Esophagus squamous epithelium (tissue), 5 donors: ENCODE results near the gene SCAPER. TPM values are rescaled to one million over a fixed set of nuclear protein-coding genes. Genes with fewer than 3 reads are reported as not detected.
"Not testable (repeated sequence)": the region's sequence is repeated elsewhere in the genome, so short reads cannot be mapped to it uniquely, and the experiment has no call there.

ENCODE experiments used
- DNase-seq: peaks from one replicate; lab custom pipeline; 2025; lab: John Stamatoyannopoulos, UW
- H3K27ac ChIP-seq, 4 donors: fragments of 200-600 bp; sonication (generic); one replicate each; pipeline ENCODE4 v1.5.1; 2016 to 2019; ENCODE audit warnings: mild to moderate bottlenecking in 1 of 4
- H3K27me3 ChIP-seq, 4 donors: fragments of 200-600 bp; sonication (generic); 1 replicate in 3 of 4; 2 replicates in 1 of 4; pipeline versions ENCODE4 v1.5.1 to v1.6.0; 2017 to 2021; ENCODE audit warnings: antibody characterized with exemption in 1 of 4
- H3K36me3 ChIP-seq, 3 donors: fragments of 200-600 bp; sonication (generic); one replicate each; pipeline ENCODE4 v1.5.1; 2016 to 2019
- H3K4me1 ChIP-seq, 3 donors: fragments of 200-600 bp; sonication (generic); one replicate each; pipeline ENCODE4 v1.5.1; 2017 to 2019
- H3K4me3 ChIP-seq, 4 donors: fragments of 200-600 bp; sonication (generic); 1 replicate in 3 of 4; 2 replicates in 1 of 4; pipeline ENCODE4 v1.5.1; 2016 to 2019; ENCODE audit warnings: mild to moderate bottlenecking in 2 of 4, moderate library complexity in 1 of 4
- H3K9me3 ChIP-seq, 3 donors: fragments of 200-600 bp; sonication (generic); one replicate each; pipeline ENCODE4 v1.5.1; 2016 to 2019
- POLR2A ChIP-seq, 4 donors: fragments of 450-650 bp; IDR thresholded peaks; one replicate each; pipeline ENCODE4 v1.6.1; 2017; ENCODE audit warnings: antibody characterized with exemption in 4 of 4, mild to moderate bottlenecking in 4 of 4, moderate library complexity in 3 of 4
- WGBS, 2 donors: methylation state at CpG; one replicate each; pipeline ENCODE4 v1.1.5; 2018; 5-methylcytosine and 5-hydroxymethylcytosine counted together
- intact Hi-C: fragments of 100-400 bp; cut with DNase I; formaldehyde crosslinking; loops from one replicate; pipeline ENCODE4 v1.15.0; 2022
- total RNA-seq, 4 donors: library from RNA; depleted of rRNA; stranded (reverse); fragments of >200 nt; gene quantifications; one replicate each; pipeline ENCODE4 v1.1.0, GENCODE V29; 2016
- TF ChIP-seq, protein P1 (sequence below), 6 experiments: fragments of 450-650 bp in 4 of 6; fragments of 200-600 bp in 2 of 6; sonication (generic) in 2 of 6; IDR thresholded peaks; one replicate each; pipeline ENCODE4 v1.5.1; 2016 to 2019; ENCODE audit warnings: antibody characterized with exemption in 6 of 6, mild to moderate bottlenecking in 4 of 6, moderate library complexity in 4 of 6
- donor health status: DM: yes; HTN: yes; CAD: no.

The SCAPER gene
- total RNA-seq, 4 donors from 2014 or later, result 18.3 to 30.1 (median 25.3) TPM

DNA sequence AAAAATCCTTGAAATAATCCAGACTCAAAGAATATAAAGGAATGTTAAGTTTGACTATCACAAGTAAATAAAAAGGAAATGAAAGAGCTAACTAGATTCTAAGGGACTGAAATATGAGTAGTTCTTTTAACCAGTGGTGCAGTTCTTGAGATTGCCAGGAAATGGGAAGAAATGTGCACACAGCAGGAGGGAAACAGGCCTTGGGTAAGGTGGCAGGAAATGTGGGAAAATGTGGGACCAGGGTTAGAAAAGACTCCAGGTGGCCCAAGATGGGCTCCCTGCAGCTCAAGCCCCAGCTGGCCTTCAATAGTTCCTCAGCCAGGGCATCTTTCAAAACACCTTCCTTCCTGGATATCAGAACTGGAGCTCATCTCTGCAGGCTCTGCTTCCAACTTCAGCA, 387.2 kb downstream of the SCAPER start:
- Histone ChIP-seq H3K4me3 (no peak overlapping the region), H3K4me1 (no peaks in the 10 kb centered on the region), H3K27me3 (no peaks in the 10 kb centered on the region), H3K27ac (no peak overlapping the region), H3K9me3 (no peaks in the 10 kb centered on the region), H3K36me3 (no peaks in the 10 kb centered on the region)
- intact Hi-C loops, result no loop called here
- TF ChIP-seq POLR2A (IDR thresholded peaks at IDR 0.05), result no peak
- TF ChIP-seq, protein P1, sequence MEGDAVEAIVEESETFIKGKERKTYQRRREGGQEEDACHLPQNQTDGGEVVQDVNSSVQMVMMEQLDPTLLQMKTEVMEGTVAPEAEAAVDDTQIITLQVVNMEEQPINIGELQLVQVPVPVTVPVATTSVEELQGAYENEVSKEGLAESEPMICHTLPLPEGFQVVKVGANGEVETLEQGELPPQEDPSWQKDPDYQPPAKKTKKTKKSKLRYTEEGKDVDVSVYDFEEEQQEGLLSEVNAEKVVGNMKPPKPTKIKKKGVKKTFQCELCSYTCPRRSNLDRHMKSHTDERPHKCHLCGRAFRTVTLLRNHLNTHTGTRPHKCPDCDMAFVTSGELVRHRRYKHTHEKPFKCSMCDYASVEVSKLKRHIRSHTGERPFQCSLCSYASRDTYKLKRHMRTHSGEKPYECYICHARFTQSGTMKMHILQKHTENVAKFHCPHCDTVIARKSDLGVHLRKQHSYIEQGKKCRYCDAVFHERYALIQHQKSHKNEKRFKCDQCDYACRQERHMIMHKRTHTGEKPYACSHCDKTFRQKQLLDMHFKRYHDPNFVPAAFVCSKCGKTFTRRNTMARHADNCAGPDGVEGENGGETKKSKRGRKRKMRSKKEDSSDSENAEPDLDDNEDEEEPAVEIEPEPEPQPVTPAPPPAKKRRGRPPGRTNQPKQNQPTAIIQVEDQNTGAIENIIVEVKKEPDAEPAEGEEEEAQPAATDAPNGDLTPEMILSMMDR (IDR thresholded peaks at IDR 0.05), result no peak
- DNase-seq, result no peak

DNA sequence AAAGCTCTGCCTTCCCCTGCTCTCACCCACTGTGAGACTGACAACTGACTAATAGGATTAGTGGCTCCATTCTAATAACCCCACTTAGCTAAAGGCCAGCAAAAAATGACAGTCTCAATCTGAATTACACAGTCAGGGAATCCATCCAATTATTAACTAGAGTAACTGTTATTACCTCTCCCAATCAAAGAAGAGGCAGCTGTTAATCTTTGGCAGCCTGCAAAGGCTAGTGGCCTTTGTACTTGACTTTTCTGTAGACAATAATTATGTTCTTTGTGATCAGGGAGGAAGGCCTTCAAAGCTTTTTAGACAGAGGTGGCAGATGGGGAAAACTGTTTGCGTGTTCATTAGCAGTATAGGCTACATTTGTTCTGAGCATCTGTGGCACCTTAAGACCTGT, 390.9 kb downstream of the SCAPER start:
- no peak for TF ChIP-seq POLR2A (IDR thresholded peaks at IDR 0.05)
- TF ChIP-seq, protein P1 (IDR thresholded peaks at IDR 0.05), result no peak

GRCh38 chr15:76512971-76513370, 392.2 kb downstream of the SCAPER start:
- Histone ChIP-seq H3K9me3 (no peaks in the 10 kb centered on the region), H3K27ac (no peak overlapping the region), H3K4me1 (no peaks in the 10 kb centered on the region), H3K4me3 (no peak overlapping the region), H3K36me3 (no peaks in the 10 kb centered on the region), H3K27me3 (no peaks in the 10 kb centered on the region)
- no peak for DNase-seq
- no peak for TF ChIP-seq POLR2A (IDR thresholded peaks at IDR 0.05)
- TF ChIP-seq, protein P1 (IDR thresholded peaks at IDR 0.05), result no peak
- 34 to 52% methylated on average over 2 of the region's 2 CpGs for WGBS, 2 donors
- intact Hi-C loops, result no loop called here

More for the DNA sequence above, 390.9 kb downstream of the SCAPER start:
- no peak for DNase-seq
- Histone ChIP-seq H3K4me1 (no peaks in the 10 kb centered on the region), H3K9me3 (no peaks in the 10 kb centered on the region), H3K27ac (no peak overlapping the region), H3K27me3 (no peaks in the 10 kb centered on the region), H3K36me3 (no peaks in the 10 kb centered on the region), H3K4me3 (no peak overlapping the region)
- 86 to 94% methylated on average over 1 of the region's 1 CpG for WGBS, 2 donors
- intact Hi-C loops, result no loop called here

GRCh38 chr15:76510663-76511062, 394.5 kb downstream of the SCAPER start:
- H3K27me3 ChIP-seq, H3K36me3 ChIP-seq, intact Hi-C loops, H3K4me3 ChIP-seq, DNase-seq, H3K27ac ChIP-seq, H3K4me1 ChIP-seq, H3K9me3 ChIP-seq: not testable (repeated sequence)
- 88 to 89% methylated on average over 10 of the region's 10 CpGs for WGBS, 2 donors

DNA sequence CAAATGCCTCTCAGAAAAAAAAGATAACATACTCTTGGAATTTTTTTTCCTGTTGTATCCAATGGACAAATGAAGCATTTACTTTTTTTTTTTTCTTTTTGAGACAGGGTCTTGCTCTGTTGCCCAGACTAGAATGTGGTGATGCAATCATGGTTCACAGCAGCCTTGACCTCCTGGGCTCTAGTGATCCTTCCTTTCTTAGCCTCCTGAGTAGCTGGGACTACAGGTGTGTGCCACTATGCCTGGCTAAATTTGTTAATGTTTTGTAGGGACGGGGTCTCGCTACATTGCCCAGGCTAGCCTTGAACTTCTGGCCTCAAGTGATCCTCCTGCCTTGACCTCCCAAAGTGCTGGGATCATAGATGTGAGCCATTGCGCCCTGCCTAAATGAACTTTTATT, 401.3 kb downstream of the SCAPER start:
- Histone ChIP-seq H3K27me3 (no peaks in the 10 kb centered on the region), H3K9me3 (no peaks in the 10 kb centered on the region), H3K27ac (no peak overlapping the region), H3K4me3 (no peak overlapping the region), H3K4me1 (no peaks in the 10 kb centered on the region), H3K36me3 (peaks cover 0 to 22% (median 0%) of the 10 kb centered on the region in 3 donors)
- intact Hi-C loops, result no loop called here
- WGBS, 2 donors, result 91 to 100% methylated on average over 3 of the region's 3 CpGs
- DNase-seq, result no peak
- no peak for TF ChIP-seq POLR2A (IDR thresholded peaks at IDR 0.05)
- TF ChIP-seq, protein P1 (IDR thresholded peaks at IDR 0.05), result no peak

DNA sequence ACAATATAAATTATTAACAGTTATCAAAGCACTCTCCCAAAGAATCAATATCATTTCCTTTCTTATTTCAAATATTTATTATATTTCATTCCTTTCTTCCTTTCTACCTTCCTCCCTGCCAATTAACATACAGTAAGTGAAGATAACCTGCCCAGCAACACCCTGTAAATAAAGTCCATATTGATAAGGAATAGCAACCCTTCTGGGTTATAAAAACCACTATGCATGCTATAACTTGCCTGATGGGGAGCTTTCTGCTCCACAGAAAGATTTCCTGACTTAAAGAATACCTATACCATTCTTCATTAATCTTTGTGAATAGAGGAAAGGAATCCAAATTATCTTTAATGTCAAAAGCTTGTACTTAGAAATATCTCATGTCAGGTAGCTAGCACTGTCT, 402.0 kb downstream of the SCAPER start:
- Histone ChIP-seq H3K27me3 (no peaks in the 10 kb centered on the region), H3K9me3 (no peaks in the 10 kb centered on the region), H3K4me1 (no peaks in the 10 kb centered on the region), H3K36me3 (peaks cover 0 to 22% (median 0%) of the 10 kb centered on the region in 3 donors), H3K4me3 (no peak overlapping the region), H3K27ac (no peak overlapping the region)
- intact Hi-C loops, result no loop called here
- no peak for TF ChIP-seq POLR2A (IDR thresholded peaks at IDR 0.05)
- TF ChIP-seq, protein P1 (IDR thresholded peaks at IDR 0.05), result no peak
- no peak for DNase-seq
